Measurements from ENCODE around the gene PAXX.

Gene PAXX

DNA sequence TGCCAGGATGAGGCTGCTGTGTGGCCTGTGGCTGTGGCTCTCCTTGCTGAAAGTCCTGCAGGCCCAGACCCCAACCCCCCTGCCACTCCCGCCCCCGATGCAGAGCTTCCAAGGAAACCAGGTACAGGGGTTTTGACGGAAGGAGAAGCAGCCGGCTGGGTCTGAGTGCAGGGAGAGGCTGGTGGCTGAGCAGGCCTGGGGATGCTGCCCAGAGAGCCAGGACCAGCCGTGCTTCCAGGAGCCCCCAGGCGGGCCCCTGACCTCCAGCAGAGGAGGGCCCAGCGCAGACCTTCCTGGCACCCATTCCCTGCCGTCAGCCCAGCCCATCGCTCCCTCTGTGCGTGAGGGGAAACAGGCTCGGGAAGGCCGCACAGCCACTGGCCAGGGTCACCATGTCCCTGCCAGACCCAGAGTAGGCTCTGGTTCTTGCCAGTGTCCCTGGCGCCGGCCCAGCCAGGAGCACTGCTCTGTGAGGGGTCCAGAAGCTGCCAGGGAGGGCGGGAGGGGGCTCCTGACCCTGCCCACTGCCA is 39.8 kb upstream of the PAXX start:
- peak; percentile 50 for DNase-seq

DNA sequence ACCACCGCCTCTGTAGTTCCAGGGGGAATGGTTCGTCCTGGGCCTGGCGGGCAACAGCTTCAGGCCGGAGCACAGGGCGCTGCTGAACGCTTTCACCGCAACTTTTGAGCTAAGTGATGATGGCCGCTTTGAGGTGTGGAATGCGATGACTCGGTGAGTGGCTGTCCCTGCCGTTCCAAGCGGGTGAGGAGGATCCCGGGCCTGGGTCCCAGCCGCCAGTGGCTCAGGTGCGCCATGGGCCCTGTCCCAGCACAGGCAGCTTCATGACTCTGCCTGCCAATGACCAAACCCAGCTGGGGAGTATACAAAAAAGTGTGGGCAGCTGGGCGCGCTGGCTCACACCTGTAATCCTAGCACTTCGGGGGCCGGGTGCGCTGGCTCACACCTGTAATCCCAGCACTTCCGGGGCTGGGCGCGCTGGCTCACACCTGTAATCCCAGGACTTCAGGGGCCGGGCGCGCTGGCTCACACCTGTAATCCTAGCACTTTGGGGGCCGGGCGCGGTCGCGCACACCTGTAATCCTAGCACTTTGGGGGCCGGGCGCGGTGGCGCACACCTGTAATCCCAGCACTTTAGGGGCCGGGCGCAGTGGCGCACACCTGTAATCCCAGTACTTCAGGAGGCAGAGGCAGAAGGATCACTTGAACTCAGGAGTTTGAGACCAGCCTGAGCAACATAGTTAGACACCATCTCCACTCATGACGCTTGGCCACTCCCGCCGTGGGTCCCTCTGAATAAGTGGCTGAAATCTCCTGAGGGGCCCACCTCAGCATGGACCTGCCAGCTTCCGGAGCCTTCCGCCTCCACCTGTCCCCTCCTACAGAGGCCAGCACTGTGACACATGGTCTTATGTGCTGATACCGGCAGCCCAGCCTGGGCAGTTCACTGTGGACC is 39.1 kb upstream of the PAXX start:
- DNase-seq, result no peak

DNA sequence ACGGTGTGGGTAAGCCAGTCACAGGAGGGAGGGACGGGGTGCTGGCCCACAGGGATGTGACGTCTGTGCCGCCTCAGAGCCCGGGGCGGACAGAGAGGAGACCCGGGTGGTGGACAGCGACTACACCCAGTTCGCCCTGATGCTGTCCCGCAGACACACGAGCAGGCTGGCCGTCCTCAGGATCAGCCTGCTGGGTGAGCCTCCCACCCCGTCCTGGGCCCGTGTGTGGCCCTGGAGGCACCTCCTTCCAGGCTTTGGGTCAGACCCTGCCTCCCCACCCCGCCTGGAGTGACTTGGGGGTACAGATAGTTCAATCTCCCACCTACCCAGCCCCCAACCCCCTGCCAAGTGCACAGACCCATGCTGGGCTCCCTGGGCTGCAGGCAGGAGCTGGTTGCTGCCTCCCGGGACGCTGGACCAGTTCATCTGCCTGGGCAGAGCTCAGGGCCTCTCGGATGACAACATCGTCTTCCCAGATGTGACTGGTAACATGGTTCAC is 38.4 kb upstream of the PAXX start:
- DNase-seq, result no peak

DNA sequence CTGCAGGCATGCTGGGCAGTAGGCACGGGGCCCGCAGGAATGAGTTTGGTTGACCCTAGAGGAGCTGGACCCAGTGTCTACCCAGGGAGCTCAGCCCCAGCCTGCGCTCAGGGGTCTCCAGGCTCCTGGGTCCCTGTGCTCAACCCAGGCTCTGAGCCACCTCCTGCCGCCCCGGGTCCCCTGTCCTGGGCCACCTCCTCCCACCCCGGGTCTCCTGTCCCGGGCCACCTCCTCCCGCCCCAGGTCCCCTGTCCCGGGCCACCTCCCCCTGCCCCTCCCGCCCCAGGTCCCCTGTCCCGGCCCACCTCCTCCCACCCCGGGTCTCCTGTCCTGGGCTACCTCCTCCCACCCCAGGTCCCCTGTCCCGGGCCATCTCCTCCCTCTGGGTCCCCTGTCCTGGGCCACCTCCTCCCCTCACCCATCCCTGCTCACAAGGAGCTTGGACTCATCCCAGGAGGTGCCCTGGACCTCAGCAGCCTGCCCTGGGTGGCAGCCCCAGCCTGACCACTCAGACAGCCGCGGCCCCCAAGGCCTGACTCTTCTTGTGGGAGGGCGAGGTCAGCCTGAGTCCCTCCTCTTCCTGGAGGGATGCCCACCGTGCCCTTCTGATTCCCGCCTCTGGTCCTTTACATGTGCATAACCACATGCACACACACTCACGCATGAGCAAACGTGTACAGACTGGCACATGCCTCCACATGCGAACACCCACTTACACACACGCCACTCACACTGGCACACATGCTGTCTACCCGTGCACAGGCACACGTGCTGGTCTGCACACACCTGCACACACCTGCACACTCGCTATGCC is 37.7 kb upstream of the PAXX start:
- DNase-seq, result no peak

DNA sequence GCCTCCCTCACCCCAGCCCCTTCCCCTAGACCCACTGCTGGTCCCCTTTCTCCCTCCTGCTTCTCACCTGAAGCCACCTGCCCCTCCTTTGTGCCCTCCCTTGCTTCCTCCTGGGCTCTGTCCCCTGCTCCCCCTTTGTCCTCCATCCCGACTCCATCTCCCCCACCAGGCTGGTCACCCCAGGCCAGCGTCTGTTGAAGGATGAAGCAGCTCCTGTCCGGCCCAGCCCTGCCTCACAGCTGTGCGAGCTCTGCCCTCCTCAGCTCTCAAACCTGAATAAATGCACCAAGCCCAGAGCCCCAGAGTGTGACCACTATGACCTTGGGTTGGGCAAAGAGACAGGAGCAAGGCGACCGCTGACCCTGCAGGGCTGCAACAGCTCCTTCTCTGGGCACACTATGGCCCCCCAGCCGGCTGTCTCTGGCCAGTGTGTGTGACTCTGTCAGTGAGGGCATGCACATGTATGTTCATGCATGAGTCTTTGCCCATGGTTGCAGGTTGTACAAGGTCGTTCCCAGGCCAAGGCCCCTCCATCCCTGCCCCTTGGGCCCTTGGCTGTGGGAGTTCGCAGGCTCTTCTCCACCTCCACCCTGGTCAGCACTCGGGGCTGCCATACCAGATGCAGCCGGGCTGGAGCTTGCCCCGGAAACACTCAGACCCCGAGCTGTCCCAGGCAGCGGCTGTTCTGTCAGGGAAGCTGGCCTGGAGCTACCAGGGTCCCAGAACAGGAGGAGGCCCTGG is 36.9 kb upstream of the PAXX start:
- DNase-seq, result no peak

DNA sequence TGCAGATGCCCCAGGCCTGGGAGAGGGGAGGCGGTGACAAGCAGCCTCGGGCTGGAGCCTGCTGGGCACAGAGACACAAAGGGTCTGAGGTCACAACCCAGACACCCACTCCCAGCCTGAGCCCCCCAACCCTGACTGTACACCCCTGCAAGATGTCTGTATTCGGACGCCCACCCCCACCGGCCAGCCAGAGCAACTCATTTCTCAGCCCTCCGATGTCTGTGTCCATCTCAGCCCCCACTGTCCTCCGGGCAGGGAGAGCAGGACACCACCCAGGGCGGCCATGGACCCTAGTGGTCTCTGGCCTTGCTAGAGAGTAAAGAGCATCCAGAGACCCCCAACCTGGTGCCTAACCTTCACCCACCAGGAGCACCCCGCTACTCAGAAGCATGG is 36.3 kb upstream of the PAXX start:
- DNase-seq, result no peak

DNA sequence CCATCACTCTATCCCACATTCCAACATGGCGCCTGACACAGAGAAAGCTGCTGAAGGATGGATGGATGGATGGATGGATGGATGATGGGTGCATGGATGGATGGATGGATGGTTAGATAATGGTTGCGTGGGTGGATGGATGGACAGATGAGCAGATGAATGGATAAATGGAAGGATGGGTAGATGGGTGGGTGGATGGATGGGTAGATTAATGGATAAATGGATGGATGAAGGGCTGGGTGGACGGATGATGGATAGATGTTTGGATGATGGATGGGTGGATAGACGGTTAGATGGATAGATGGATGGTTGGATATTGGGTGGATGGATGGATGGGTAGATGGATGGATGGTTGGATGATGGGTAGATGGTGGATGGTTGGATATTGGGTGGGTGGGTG is 35.6 kb upstream of the PAXX start:
- no peak for DNase-seq

DNA sequence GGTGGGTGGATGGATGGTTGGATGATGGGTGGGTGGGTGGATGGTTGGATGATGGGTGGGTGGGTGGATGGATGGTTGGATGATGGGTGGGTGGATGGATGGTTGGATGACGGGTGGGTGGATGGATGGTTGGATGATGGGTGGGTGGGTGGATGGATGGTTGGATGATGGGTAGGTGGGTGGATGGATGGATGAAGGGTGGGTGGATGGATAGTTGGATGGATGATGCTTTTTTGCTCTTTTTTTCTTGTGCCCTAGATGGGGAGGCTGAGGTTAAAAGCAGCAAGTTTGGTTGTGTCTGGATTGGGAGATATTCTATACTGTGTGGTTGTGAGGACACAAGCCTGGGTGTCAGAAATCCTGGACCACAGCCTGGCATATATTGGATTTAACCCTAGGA is 34.8 kb upstream of the PAXX start:
- DNase-seq, result no peak

DNA sequence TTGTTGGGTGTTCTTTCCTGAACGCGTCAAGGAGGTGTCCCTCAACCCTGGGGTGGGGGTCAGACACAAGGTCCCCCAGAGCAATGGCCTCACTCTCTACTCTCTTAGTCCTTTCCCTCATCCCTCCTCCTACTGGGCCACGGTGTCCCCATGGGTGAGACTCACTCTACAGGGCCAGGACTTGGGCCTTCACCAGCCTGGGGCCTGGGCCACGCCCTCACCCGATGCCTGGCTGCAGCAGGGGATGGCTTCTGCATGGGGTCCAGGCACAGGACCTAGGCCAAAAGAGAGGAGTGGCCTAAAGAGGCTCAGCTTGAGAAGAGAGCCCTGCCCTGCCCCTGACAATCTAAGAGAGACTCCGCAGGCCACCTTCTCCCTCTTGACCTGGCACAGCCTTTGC is 34.3 kb upstream of the PAXX start:
- DNase-seq, result no peak

DNA sequence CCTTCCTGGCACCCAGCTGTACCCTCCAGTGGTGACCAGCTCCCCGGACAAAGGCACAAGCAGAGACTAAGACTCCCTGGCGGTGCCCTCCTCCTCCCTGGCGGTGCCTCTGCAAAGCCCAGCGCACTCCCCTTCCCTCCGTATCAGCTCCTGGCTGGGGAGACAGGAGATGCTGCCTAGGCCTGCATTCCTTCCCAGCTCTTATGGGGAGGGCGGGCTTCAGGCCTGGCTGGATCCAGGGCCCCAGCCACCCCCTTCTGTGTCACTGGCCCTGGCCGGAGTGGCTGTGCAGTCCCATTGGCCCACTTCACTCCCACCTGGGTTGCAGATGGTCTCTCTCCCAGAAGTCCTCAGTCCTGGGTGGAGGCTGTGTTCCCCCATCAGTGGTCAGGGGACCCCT is 33.7 kb upstream of the PAXX start:
- no peak for DNase-seq

DNA sequence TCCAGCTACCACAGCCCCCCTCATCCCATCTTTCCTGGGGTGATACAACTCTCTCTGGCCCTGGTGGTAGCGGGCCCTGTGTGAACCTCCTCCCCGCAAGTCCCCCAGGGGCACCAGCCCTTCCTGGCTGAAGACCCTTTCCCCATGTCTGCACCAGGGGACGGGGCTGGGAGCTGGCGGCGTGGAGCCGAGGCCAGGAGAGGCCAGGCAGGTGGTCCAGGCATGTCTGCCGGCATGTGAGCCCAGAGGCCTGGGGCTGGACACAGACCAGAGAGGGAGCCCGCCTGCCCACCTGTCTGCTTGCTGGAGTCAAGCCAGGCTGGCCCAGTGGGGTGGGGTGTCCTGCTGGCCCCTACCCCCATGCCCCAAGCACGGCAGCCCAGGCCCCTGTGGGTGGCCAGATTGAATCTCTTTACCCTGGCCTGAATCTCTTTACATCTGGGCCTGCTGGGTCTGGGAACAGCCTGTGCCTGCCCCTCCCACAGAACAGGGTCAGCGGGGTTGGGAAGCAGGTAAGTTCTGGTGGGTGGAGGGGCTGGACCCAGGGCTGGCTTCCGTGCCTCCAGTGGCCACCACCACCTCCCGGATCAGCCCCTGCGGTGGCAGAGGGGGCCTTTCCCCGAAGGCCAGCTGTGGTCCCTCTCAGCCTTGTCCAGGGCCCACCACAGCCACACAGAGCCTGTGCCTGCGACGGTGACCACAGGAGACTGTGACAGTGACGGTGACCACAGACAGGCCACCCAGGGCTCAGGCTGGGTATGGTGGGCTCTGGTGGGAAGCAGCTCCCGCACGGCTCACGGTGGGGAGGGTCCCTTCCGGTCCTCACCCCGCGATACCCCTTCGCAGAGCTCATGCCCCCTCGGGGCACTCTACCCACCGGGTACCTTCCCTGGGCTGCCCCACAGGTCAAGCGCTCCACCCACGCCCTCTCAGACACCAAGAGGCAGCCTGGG is 33.0 kb upstream of the PAXX start:
- no peak for DNase-seq

DNA sequence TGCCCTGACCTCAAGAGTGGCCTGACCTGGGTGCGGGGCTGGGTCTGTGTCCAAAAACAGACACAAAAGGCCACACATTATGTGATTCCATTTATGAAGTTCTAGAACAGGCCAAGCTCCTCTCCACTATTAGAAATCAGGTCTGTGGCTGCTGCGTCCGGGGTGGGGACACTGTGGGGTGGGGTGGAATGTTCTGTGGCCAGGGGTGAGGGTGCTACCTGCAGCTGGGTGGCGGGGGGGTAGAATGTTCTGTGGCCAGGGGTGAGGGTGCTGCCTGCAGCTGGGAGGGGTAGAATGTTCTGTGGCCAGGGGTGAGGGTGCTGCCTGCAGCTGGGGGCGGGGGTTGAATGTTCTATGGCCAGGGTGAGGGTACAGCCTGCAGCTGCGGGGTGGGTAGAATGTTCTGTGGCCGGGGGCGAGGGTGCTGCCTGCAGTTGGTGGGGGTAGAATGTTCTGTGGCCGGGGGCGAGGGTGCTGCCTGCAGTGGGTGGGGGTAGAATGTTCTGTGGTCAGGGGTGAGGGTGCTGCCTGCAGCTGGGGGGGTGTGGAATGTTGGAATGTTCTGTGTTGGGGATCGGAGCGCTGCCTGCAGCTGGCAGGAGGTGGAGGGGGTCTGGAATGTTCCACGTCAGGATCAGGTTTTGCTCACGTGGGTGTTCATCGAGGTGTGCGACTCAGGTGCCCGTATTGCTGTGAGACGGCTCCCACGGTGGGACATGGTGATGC is 31.8 kb upstream of the PAXX start:
- no peak for DNase-seq

DNA sequence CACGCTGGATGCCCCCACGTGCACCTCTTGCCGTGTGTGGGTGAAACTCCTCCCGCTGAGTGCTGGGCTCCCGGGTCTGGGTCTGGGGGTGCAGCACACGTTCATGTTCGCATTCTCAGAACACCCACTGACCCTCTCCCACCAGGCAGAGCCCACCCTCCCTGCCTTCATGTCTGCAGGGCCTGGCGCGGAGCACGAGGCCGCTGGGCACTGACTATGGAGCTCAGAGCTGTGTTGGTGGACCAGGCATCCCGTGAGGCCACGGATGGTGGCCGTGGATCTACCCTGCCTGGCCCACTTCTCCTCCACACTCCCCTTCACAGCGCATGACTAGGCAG is 31.3 kb upstream of the PAXX start:
- no peak for DNase-seq

DNA sequence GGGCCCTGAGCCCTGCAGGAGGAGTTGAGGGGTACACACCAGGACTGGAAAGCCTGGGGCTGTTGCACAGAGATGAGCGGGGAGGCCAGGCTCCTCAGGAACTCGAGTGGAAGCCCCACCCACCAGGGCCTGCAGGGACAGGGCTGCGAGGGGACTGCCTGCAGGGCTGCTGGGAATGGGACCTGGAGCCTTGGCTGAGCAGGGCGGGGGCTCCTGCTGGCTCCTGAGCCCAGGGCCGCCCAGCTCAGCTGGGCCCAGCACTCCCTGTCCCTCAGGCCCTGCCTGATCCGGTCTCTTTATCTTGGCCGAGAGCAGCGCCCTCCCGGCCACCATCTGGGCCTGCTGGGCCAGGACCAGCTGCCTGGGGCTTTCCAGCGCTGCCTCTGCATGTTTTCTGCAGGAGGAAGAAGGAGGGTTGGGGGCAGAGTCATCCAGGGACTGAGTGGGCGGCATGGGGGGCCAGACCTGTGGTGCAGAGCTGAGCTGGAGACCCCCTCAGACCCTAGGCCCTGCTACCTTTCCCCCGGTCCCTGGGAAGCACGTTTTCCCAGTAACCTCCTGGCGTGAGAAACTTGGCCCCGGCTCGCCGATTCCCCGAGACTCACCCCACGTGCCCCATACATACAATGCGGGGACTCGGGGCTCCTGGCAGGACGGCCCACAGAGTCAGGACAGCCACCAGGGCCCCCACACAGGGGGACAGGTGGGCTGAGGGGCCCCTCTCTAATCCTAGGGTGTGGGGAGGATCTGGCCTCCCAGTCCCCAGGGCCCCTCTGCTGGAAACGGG is 30.8 kb upstream of the PAXX start:
- no peak for DNase-seq

DNA sequence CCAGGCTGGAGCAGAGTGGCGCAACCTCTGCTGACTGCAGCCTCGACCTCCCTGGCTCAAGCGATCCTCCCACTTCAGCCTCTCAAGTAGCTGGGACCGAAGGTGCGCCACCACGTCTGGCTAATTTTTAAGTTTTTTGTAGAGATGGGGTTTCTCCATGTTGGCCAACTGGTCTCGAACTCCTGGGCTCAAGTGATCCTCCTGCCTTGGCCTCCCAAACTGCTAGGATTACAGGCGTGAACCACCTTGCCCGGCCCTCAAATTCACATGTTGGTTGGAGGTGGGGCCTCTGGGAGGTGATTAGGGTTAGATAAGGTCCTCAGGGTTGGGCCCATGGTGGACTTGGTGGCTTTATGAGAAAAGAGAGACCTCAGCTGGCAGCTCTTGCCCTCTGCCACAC is 30.1 kb upstream of the PAXX start:
- DNase-seq, result no peak

DNA sequence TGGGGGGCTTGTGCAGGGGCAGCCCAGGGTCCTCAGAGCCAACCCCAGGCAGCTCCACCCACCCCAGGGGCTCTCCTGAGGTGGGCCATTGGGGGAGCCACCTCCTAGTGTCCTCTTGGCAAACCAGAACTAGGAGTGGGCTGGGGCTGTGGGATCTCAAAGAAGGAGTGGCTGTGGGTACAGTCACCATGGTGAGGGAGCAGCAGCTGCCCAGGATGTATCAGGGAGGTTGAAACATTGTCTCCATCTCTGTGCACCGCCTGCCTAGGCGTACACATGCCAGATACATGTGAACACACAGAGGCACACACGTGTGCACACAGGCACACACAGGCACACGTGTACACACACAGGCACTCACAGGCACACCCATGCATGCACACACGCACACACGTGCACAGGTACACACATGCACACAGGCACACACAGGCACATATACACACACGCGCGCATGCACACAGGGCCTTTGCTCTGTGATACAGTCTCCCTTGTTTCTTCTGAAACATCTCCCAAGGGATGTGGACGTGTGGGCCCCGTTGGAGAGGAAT is 29.4 kb upstream of the PAXX start:
- DNase-seq, result no peak

DNA sequence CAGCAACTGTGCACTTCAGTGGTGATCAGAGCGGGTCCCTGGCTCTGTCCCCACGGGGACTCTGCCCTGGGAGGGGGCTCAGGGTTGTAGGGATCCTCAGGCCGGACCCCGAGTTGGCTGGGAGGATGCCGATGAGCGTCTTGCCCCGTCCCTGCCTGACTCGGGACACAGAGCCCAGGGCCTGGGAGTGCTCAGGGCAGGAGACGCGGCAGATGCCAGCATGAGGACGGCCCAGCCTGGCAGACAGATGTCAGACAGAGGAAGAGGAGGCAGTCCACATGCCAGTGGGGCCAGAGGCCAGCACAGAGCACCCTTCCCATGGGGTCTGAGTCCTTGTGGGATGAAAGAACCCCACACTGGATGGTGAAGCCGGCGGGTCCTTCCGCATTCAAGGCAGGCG is 28.9 kb upstream of the PAXX start:
- no peak for DNase-seq

DNA sequence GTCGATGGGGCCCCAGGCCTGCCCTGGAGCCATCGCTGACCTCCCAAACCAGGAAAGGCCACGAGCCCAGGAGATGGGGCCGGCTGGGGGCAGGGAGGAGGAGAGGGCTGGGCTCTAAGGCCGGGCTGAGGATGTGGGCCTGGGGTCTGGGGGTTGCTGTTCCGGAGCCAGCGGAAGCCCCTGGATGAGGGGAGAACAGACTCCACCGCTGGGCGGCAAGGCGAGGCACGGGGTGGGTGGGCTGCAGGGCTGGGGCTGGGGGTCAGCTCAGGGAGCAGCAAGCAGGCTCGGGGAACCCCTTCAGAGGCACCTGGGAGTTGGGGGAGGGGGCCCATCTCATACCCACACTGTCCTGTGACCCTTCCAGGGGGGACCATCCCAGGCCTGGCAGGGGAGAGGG is 28.5 kb upstream of the PAXX start:
- DNase-seq, result no peak

DNA sequence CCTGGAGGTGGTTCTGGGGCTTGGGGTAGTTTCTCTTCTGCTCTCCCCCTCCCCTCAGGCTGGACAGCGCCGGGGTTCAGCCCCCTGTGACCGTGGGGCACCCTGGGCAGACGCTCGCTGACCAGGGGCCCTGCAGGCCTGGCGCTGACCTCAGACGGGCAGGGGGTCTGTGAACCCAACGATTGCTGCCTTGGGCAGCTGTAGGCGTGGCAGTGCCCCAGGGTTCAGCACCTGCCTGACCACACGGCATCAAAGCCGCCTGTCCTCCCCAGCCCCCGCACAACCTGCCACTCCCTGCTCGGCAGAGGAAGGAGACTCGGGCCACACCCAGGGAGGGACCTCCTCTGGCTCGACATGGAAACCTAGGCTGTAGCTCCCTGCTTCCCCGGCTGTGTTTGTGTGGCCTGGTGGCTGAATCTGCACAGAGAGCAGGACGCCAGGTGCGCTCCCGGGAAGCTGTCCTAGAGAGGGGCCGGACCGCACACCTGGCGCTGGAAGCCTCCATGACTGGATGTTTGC is 28.0 kb upstream of the PAXX start:
- no peak for DNase-seq

Data from right kidney (tissue), 1 donor.